PC-9 (cell line): ENCODE data around the gene RAD51AP2.

Experiments used
- CTCF ChIP-seq: fragments of 200-600 bp; sonication (generic); conservative IDR thresholded peaks from 2 replicates; pipeline ENCODE4 v1.6.1; 2017; ENCODE audit warnings: mixed run types, antibody characterized with exemption, mild to moderate bottlenecking, moderate library complexity
- EZH2 ChIP-seq: fragments of 200-600 bp; sonication (generic); IDR thresholded peaks from 2 replicates; pipeline ENCODE4 v1.8.0; 2017; ENCODE audit warnings: antibody characterized with exemption, low read depth

GRCh38 chr2:17522303-17522702 is 4.1 kb upstream of the RAD51AP2 start:
- no peak for TF ChIP-seq CTCF
- no peak for TF ChIP-seq EZH2
